GM18858 (cell line): ENCODE data around the gene SLC41A2.
A peak's percentile ranks its signal among the peaks of the same experiment; 100 is the strongest.
"Not testable (repeated sequence)": the region's sequence is repeated elsewhere in the genome, so short reads cannot be mapped to it uniquely, and the experiment has no call there.

ENCODE experiments used
- ATAC-seq: cut with Tn5 transposase; IDR thresholded peaks from one replicate; pipeline ENCODE4 v1.9.1; 2021; ENCODE audit not compliant: unreplicated experiment

The SLC41A2 gene, protein sequence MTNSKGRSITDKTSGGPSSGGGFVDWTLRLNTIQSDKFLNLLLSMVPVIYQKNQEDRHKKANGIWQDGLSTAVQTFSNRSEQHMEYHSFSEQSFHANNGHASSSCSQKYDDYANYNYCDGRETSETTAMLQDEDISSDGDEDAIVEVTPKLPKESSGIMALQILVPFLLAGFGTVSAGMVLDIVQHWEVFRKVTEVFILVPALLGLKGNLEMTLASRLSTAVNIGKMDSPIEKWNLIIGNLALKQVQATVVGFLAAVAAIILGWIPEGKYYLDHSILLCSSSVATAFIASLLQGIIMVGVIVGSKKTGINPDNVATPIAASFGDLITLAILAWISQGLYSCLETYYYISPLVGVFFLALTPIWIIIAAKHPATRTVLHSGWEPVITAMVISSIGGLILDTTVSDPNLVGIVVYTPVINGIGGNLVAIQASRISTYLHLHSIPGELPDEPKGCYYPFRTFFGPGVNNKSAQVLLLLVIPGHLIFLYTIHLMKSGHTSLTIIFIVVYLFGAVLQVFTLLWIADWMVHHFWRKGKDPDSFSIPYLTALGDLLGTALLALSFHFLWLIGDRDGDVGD

DNA sequence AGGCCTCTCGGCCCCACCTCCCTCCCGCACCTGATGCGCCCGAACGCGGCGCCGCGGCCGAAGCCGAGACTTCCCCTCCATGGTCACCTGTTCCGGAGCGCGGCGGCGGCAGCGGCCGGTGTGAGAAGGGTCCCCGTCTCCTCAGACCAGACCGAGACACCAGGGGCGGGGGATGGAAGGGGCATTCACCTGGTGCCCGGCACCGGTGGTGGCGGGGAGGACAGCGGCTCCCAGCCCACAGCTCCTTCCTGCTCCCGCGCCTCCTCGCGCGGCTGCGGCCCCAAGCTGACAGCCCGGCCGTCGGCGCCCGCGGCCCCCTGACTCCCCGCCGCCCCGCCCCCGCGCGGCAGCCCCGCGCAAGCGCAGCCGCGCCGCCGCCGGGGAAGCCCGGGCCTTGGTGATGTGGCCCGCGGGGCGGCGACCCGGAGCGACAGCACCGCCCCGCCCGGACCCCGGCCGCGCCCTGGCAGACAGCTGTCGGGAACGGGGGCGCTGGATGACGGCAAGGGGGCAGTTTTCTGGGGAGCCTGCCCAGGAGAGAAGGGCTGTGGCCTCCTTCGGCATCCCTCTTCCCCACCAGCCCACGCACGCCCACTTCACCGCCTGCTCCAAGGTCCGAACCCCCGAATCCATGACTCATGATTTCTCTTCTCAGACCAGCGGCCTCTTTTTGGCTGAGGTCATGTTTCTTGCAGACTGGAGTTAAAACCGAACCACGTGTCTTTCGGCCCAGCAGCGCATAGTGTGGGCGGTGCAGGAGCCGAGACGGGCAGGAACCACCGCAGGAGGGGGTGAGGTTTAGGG lies at the start of gene SLC41A2:
Gene SLC41A2 (minus strand): TSS at position 290 of the 804 bp plus-strand sequence. CDS start 29,763 bp downstream, outside the sequence.
- ATAC-seq = peak; percentile 51

DNA sequence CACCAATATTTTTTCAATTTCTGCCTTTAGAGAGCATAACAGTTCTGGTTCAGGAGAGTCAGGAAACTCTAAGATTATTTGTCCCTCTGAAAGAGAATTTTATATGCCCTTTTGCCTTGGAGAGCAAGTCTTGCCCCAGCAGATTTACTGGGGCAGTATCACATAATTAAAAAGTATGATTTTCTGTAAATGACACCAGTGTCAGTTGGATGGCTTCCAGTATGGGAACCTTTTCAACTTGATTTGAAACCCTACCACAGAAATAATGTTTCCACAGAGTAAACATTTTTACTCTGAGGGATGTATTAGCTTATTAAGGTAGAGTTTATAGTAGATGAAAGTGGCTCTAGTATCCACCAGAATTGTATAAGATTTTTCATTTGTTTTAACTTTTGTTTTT lies 43.4 kb upstream of the SLC41A2 start:
- no peak for ATAC-seq

DNA sequence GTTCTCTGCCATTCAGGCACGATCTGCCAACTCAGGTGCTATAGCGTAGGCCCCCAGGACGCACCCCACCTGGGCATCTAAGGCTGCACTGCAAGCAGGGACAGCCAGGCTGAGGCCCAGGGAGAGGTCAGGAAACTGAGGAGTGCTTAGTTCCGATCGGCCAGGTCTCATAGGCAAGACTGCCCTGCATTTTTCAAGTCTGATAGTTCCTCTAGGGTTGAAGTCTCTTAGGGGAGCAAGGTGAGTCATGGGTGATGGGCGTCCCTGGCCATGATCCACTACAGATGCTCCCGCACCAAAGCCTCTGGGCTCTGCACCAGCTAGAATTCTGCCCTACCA lies 41.2 kb upstream of the SLC41A2 start:
- ATAC-seq = no peak

DNA sequence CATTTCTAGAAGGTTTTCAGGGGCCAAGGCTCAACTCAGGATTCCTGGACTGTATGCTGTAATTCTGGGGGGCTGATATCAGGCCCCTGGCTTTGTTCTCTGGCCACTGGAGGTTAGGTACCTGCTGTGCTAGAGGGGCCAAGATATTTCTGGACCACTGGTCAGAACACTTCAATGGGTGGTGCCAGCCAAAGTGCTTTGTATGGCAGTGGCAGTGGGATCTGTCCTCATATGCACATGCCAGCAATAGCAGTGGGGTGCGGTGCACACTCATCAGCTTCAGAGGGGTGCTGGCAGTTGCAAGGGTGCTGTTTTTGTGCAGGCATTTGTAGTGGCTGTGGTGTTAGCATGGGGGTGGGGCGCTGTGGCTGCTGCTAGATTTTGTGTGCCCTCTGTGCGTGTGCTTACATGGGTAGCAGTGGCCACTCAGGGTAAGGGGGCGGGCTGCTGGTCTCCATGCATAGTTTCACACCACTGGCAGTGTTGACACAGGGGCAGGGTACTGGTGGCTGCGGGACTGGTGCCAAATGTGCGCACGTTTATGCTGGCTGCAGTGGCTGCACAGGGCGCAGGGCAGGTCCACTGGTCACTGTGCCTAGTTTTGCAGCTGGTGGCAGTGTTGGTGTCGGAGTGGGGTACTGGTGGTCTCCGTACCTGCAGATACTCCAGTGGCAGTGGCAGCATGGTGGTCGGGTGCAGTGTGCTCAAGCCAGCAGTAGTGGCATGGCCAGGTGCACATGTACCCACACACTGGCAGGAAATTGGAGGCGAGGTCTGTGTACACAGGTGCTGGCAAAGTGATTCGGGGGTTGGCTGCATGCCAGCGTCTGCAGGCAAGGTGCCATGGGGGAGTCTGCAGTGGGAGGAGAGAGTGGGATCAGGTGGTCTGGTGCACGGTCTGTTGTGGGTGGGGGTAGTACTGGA lies 40.6 kb upstream of the SLC41A2 start:
- ATAC-seq = no peak

DNA sequence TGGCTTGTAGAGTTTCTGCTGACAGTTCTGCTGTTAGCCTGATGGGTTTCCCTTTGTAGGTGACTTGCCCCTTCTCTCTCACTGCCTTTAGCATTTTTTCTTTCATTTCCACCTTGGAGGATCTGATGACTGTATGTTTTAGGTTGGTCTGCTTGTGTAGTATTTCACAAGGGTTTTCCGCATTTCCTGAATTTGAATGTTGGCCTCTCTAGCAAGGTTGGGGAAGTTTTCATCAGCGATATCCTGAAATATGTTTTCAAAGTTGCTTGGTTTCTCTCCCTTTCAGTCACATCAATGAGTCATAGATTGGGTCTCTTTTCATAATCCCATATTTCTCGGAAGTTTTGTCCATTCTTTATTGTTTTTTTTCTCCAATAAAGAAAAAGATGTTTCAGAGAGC lies 39.5 kb upstream of the SLC41A2 start:
- ATAC-seq = no peak

DNA sequence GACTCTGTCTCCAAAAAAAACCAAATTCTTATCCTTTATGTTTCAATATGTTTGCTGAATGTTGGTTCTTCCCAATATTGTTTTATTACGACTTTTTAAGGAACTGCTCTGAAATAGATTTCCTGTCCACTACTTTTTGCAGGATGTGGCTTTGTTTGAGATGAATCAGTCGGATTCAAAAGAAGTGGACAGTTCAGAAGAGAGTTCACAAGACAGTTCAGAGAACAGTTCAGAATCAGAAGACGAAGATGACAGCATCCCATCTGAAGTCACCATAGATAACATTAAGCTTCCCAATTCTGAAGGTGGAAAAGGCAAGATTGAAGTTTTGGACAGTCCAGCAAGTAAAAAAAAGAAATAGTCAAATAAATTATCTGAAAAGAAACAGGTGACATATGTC lies 36.2 kb upstream of the SLC41A2 start:
- ATAC-seq = no peak

DNA sequence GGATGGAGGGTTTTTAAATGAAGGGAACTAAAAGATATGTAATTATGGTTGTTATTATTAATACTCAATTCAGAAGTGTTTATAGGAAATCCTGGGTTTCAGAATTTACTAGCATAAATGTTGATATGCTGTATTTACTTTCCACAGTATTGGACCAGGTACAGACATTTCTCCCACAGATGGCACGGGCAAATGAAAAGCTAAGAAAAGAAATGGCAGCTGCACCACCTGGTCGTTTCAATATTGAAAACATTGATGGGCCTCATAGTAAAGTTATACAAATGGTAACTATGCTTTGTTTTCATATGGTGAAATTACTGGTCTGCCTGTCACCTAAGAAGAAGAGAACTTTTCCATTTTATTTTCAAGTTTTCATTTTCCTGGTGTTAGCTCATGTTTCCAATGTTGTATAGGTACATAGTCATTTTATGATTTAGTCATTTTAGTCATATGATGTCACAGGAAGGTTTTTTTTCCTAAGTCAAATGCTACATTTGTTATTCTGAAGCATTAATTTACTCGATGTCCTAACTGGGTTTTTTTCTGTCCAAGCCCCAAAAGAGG lies 33.6 kb upstream of the SLC41A2 start:
- ATAC-seq = no peak

DNA sequence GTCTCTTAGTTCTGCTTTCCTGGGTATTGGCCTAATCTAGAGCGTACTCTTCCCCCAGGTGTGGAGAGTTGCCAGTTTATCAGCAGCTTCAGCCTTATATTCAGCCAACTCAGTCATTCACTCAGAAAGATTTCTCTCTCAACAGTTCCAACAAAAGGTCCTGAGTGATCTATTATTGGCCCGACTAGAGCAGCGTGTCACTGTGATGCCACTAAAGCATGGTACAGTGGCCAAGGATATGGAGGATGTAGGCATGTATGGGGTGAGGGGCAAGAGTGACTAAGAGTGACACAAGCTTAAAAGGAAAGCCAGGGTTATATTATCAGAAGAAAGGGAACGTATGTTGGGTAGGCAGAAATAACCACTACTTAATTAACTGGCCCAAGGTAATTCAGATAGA lies 32.9 kb upstream of the SLC41A2 start:
- ATAC-seq = no peak

DNA sequence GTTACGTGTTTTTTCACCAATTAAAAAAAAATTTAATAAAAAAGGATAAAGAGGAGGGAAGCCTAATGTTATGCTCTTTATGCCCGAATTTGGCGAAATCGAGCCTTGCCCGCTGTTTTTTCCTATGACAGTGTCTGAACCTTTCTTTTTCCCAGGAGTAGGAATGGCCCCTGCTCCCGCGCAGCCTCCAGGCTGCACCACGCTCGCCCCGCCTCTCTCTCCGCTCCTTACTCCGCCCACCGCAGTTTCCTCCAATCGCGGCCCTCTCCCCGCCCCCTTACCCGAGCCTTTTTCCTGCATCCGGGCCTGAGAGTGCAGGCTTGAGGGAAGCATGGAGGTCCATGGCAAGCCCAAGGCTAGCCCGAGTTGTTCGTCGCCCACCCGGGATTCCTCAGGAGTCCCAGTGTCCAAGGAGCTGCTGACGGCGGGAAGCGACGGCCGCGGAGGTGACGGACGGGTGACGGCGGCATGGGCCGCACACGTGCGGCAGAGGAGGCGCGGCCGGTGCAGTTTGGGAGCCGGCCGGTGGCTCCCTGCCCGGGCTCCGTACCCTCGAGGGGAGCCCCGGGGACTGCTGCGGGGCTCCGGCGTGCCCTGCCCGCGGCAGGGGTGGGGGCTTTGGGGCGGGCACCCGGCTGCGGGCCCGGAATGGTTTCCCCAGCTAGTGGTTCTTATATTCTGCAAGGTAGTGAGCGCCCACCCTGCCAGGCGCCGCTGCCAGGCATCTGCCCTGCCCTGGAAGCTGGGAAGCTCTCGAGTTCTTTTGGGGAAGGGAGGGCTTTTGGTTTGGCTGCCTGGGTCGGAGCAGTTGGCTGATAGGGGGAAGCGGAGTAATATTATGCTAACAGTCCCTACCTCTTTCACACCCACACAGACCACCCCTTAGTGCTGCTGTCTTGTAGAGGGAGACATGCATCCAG lies 28.2 kb upstream of the SLC41A2 start, which contains the start of gene NOPCHAP1:
Gene NOPCHAP1 (plus strand): TSS at position 295 of the 920 bp plus-strand sequence. CDS start 37 bp downstream, at position 332.
- peak; percentile 69 for ATAC-seq

DNA sequence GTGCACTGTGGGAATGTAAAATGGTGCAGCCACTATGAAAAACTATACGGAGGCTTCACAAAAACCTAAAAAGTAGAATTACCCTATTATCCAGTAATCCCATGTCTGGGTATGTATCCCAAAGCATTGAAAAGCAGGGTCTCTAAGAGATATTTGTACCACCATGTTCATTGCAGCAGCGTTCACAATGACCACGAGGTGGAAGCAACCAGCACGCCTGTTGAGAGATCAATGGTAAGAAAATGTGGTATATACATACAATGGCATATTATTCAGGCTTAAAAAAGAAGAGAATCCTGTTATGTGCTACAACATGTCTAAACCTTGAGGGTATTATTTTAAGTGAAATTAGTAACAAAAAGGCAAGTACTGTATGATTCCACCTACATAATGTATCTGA lies 27.1 kb upstream of the SLC41A2 start:
- ATAC-seq = no peak

DNA sequence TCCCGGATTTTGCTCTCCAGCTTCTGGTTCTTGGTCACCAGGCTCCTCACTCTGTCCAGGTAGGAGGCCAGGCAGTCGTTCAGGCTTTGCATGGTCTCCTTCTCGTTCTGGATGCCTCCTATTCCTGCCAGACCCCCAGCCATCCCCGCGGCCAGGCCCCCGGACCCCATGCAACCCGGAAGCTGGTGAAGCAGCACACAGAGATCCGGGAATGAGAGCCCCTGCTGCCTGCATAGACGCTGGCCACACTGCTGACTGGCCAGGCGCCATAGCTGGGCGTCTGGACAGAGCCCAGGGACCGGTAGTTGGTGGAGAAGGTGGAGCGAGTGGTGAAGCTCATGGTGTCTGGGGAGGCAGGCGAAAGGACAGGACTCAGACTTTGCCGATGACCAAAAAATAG lies 19.6 kb upstream of the SLC41A2 start:
- not testable (repeated sequence) for ATAC-seq

DNA sequence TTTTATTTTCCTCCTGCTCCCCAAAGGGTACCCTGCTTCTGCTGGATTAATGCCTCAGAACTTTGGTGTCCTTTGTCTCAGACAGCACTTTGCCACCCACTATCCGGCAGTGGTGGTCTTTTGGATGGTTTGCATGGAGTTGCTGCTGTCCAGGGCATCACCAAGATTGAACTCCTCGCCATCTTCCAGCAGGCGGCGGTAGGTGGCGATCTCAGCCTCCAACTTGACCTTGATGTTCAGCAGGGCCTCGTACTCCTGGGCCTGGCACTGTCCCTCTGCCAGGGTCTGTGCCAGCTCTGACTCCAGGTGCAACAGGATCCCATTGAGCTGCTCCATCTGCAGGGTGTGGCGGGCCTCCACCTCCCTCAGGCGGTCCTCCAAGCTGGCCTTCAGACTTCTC lies 18.6 kb upstream of the SLC41A2 start:
- ATAC-seq = no peak

DNA sequence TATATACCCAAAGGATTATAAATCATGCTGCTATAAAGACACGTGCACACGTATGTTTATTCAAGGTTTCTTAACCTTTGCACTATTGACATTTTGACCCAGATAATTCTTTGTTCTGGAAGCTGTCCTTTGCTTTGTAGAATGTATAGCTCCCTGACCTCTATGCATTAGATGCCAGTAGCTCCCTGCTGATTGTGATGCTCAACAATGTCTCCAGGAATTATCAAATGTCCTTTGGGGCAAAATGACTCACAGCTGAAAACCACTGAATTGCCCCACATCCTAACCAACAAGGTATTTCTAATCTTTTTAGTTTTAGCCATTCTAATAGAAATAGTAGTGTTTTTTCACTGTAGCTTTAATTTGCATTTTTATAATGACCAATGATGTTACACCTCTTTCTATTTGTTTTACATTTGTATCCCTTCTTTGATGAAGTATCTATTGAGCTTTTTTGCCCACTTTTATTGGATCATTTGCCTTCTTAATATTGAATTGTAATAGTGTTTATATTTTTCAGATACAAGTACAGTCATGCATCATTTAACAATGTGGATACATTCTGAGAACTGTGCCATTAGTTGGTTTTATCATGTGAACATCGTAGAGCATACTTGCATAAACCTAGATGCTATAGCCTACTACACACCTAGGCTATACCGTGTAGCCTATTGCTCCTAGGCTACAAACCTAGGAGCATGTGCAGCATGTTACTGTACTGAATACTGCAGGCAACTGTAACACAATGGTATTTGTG lies 17.7 kb upstream of the SLC41A2 start:
- no peak for ATAC-seq

DNA sequence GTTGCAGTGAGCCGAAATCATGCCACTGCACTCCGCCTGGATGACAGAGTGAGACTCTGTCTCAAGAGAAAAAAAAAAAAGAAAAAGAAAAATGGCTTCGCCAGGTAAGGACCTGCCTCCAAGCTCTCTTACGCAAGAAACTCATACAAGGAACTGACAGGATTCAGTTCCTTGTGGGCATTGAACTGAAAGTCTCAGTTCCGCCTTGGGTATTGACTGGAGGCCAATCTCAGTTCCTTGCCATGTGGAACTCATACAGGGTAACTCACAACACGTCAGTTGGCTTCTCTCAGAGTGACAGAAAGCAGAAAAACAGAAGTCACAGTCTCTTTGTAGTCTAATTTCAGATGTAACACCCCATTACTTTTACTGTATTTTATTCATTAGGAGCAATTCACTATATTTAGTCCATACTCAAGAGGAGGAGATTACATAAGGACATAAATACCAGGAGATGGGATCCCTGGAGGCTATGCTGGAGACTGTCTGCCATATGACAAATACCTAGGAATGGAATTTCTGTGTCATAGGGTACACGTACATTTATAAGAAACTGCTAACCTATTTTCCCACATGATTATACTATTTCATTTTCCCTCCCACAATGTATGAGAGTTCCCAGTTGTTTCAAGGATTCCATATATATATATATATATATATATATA lies 16.7 kb upstream of the SLC41A2 start:
- ATAC-seq = peak; percentile 93

DNA sequence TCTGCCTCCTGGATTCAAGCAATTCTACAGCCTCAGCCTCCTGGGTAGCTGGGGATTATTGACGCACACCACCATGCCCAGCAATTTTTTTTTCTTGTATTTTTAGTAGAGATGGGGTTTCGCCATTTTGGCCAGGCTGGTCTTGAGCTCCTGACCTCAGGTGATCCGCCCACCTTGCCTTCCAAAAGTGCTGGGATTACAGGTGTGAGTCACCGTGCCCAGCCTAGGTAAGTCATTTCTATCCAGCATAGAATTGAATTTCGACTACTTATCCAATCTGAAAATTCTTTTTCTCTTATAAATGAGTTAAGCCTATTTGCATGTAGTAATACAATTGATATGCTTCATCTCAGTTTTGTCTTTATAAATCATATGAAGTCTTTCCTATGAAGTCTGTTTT lies 15.2 kb upstream of the SLC41A2 start:
- no peak for ATAC-seq

DNA sequence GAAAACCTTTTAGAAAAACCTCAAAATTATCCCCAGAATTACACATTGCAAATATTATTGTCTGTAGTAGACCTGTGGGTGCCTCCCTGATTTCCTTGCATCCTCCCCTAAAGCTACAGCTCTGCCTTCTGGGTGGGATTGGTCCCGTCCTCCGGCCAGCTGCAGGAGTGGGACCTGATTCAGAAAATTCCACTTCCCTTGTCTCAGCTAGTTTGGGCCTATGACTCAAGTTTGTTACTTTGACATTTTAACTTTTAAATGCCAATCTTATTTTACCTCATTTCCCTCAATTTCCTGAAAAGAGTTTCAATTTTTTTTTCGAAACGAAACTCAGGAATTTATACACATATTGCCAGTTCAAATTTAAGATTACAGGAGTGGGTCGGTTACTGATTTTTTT lies 13.2 kb upstream of the SLC41A2 start:
- ATAC-seq = no peak

DNA sequence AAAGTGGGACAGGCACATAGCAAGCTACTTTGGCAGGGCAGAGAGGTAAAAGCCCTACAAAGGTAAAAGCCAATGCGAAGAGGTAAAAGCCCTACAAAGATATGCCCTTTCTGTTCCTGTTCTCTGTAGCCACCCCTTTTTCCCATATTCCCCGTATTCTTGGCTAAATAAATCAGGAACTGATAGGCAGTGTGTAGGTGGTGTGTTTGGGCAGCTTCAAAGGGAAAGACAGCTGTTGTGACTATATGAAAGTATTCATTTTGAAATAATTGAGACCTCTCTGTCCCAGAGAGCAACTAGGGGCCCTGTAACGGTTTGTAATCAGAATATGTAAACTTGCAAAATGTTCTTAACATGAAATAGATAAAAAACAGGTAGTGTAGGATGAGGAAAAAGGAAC lies 11.3 kb upstream of the SLC41A2 start:
- ATAC-seq = no peak

DNA sequence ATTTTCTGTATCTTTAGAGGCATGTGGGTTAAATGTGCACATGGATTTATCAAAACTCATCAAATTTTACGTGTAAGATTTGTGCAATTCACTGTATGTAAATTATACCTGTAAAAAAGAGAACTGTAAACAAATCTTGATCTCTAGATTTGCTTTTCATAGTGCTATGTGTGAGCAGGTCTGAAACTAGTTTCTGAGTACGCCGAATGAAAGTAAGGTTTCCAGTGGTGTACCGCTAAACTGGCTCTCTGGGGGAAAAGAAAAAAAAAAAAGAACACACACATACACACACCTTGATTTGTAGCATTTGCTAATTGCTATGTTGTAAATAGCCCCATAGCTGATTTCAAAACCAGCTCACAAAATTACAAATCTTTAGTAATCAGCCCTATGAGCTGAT lies 8.6 kb upstream of the SLC41A2 start:
- ATAC-seq = peak; percentile 87
